A172 (cell line): ENCODE measurements around the gene ZNG1B. TPM values are rescaled to one million over a fixed set of nuclear protein-coding genes. Genes with fewer than 3 reads are reported as not detected.

ENCODE experiments used
- total RNA-seq: library from RNA; depleted of rRNA; stranded (reverse); fragments of >200 nt; shearing (Covaris generic); gene quantifications from 2 replicates; pipeline ENCODE4 v1.2.3, GENCODE V29; 2014; rRNA removed

ZNG1B gene
- total RNA-seq, 1 experiment from 2014 or later: 30.8 TPM

Other genes with a start within 250 kb of the ZNG1B start
- 1.4 and 1.8 TPM in 2 replicates for gene PAX8, start 158.8 kb upstream of the ZNG1B start, total RNA-seq
- 0.22 TPM in 1 of 2 replicates, not detected in the other for gene FOXD4L1, start 61.0 kb downstream of the ZNG1B start, total RNA-seq
- gene RABL2A, start 189.6 kb downstream of the ZNG1B start, total RNA-seq: 7.0 and 14.4 TPM in 2 replicates